Adrenal gland (tissue), 12 donors: ENCODE measurements around the gene LINC01488. TPM values are rescaled to one million over a fixed set of nuclear protein-coding genes. Genes with fewer than 3 reads are reported as not detected.

ENCODE experiments used
- DNase-seq, 7 donors: peaks; one replicate each; pipeline ENCODE4 v3.0.0-alpha.2; 2019 to 2020
- H3K27ac ChIP-seq, 5 donors: fragments of 200-600 bp; sonication (generic) in 4 of 5; 1 replicate in 3 of 5; 2 replicates in 2 of 5; pipeline versions ENCODE4 v1.5.1 to v1.8.0; 2016 to 2020; ENCODE audit warnings: mild to moderate bottlenecking in 1 of 5
- H3K27me3 ChIP-seq: fragments of 200-600 bp; 2 replicates; pipeline ENCODE4 v1.8.0; 2021
- H3K36me3 ChIP-seq, 2 donors: fragments of 200-600 bp; replicated peaks in 1 of 2; 1 replicate in 1 of 2; 2 replicates in 1 of 2; pipeline versions ENCODE4 v1.5.1 to v1.8.0; 2018 to 2022
- H3K4me1 ChIP-seq, 2 donors: fragments of 200-600 bp; replicated peaks in 1 of 2; 1 replicate in 1 of 2; 2 replicates in 1 of 2; pipeline versions ENCODE4 v1.5.1 to v1.8.0; 2018 to 2021
- H3K4me3 ChIP-seq, 4 donors: fragments of 200-600 bp; sonication (generic) in 3 of 4; one replicate each; pipeline ENCODE4 v1.5.1; 2016 to 2018
- H3K9me3 ChIP-seq, 3 donors: fragments of 200-600 bp; sonication (generic) in 1 of 3; replicated peaks in 1 of 3; 1 replicate in 2 of 3; 2 replicates in 1 of 3; pipeline versions ENCODE4 v1.5.1 to v1.8.0; 2016 to 2021
- POLR2A ChIP-seq, 2 donors: fragments of 450-650 bp; IDR thresholded peaks; one replicate each; pipeline ENCODE4 v1.6.1; 2017; ENCODE audit warnings: antibody characterized with exemption in 2 of 2, mild to moderate bottlenecking in 2 of 2, moderate library complexity in 1 of 2
- WGBS, 4 donors: extraction: QIAGEN DNeasy Blood & Tissue Kit in 2 of 4; methylation state at CpG; one replicate each; pipeline versions ENCODE4 v1.1.5 to v1.1.7; 2013 to 2017; 5-methylcytosine and 5-hydroxymethylcytosine counted together
- intact Hi-C, 2 donors: fragments of 100-400 bp; cut with DNase I; formaldehyde crosslinking; loops; one replicate each; pipeline versions ENCODE4 v1.14.1 to v1.15.0; 2022 to 2023
- polyA plus RNA-seq, 3 donors: library from polyadenylated mRNA; stranded (reverse); fragments of 200-250 nt in 2 of 3; fragments of 350-450 nt in 1 of 3; fragmentation: Illumina TruSeq in 1 of 3; extraction: RNeasy Lipid Tissue Mini Kit (QIAGEN cat#74804) in 1 of 3; gene quantifications; one replicate each; pipeline ENCODE4 v1.2.3, GENCODE V29; 2013 to 2014
- total RNA-seq, 9 donors: library from RNA; depleted of rRNA in 4 of 9; stranded (reverse); fragments of >200 nt in 4 of 9; fragments of 120-200 nt in 1 of 9; fragmentation: NEBNext Ultra II Directional in 1 of 9; extraction: Animal tissue kit (Norgen Biotek cat#: 25700) in 1 of 9; gene quantifications; one replicate each; pipeline versions ENCODE4 v1.1.0 to v1.2.4, GENCODE V29; 2013 to 2023
- TF ChIP-seq, protein P1 (sequence below), 6 experiments: fragments of 450-650 bp in 4 of 6; fragments of 200-600 bp in 2 of 6; sonication (generic) in 1 of 6; IDR thresholded peaks; 1 replicate in 5 of 6; 2 replicates in 1 of 6; pipeline versions ENCODE4 v1.5.1 to v1.8.0; 2016 to 2021; ENCODE audit warnings: antibody characterized with exemption in 6 of 6, mild to moderate bottlenecking in 2 of 6, moderate library complexity in 1 of 6
- donor health status: healthy with polysubstance abuse.
- donor health status: Bipolar disorder and iron deficiency.
- donor health status: DM: yes; HTN: yes; CAD: no.
- donor health status: DM: no; HTN: no; CAD: no.
- donor health status: DM: no; HTN: no; CAD: no.
- donor health status: DM: yes; HTN: yes; CAD: no.

Gene LINC01488
- total and polyA plus RNA-seq, 12 donors, result not detected

DNA sequence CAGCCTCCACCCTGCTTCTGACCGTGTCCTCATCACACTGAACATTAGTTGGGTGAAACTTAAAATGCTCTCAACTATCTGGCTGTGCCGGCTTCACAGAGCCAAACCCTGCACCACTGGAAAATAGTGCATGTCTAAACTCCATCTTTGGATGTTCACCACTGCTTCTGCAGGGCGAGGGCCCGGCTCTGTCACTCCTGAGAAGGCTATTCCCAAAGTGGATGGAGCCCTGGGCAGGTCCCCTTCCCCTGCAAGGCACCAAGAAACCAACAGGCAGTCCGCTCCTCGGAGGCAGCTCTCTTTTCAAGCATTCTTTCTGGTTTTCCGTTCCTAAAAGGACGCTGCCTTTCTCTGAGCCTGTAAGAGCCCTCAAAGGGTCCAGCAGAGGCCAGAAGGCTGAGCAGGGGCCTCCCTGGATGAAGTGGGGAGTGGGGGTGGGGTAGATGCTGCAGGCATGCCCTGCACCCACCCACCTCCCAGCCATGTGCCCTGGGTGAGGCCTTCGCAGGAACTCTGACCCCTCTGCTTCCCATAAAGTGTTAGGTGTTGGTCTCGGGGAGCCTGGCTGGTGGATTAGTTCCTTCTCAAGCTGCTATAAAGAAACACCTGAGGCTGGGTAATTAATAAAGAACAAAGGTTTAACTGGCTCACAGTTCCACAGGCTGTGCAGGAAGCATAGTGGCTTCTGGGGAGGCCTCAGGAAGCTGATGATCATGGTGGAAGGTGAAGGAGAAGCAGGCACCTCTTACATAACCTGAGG, 23.3 kb downstream of the LINC01488 start:
- intact Hi-C loops, result no loop called here
- no peaks in the 10 kb centered on the region for H3K9me3 ChIP-seq
- no peak for TF ChIP-seq POLR2A (IDR thresholded peaks at IDR 0.05)
- TF ChIP-seq, protein P1, sequence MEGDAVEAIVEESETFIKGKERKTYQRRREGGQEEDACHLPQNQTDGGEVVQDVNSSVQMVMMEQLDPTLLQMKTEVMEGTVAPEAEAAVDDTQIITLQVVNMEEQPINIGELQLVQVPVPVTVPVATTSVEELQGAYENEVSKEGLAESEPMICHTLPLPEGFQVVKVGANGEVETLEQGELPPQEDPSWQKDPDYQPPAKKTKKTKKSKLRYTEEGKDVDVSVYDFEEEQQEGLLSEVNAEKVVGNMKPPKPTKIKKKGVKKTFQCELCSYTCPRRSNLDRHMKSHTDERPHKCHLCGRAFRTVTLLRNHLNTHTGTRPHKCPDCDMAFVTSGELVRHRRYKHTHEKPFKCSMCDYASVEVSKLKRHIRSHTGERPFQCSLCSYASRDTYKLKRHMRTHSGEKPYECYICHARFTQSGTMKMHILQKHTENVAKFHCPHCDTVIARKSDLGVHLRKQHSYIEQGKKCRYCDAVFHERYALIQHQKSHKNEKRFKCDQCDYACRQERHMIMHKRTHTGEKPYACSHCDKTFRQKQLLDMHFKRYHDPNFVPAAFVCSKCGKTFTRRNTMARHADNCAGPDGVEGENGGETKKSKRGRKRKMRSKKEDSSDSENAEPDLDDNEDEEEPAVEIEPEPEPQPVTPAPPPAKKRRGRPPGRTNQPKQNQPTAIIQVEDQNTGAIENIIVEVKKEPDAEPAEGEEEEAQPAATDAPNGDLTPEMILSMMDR (IDR thresholded peaks at IDR 0.05), result no peak
- H3K27ac ChIP-seq, result no peak overlapping the region
- no peaks in the 10 kb centered on the region for H3K4me1 ChIP-seq
- WGBS, 4 donors, result 92 to 97% (median 93%) methylated on average over 10 of the region's 10 CpGs
- H3K36me3 ChIP-seq, result no peaks in the 10 kb centered on the region
- no peak for DNase-seq
- no peaks in the 10 kb centered on the region for H3K27me3 ChIP-seq
- H3K4me3 ChIP-seq, result no peak overlapping the region

DNA sequence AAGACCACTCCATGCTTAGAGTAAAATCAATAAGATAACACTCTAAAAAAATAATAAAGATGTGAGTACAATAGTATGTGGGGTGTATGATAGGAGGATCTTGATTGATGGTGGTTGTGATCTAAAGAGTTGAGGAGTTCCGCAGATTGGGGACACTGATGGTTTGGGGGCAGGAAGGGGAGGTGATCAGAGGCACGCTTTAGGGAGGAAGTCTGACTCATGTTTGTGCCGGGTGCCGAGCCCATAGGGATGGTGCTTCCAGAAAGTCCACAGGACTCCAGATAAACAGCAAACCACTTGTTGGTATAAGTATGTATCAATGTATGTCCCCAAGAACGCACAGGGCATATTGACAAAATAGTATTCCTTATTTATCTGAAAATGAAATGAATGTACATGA, 27.5 kb downstream of the LINC01488 start:
- H3K9me3 ChIP-seq, result no peaks in the 10 kb centered on the region
- no peaks in the 10 kb centered on the region for H3K4me1 ChIP-seq
- H3K27me3 ChIP-seq, result no peaks in the 10 kb centered on the region
- H3K27ac ChIP-seq, result no peak overlapping the region
- 64 to 79% (median 70%) methylated on average over 5 of the region's 5 CpGs for WGBS, 4 donors
- H3K36me3 ChIP-seq, result no peaks in the 10 kb centered on the region
- TF ChIP-seq POLR2A (IDR thresholded peaks at IDR 0.05), result no peak
- TF ChIP-seq, protein P1 (IDR thresholded peaks at IDR 0.05), result no peak
- no peak for DNase-seq
- no peak overlapping the region for H3K4me3 ChIP-seq
- intact Hi-C loops, result no loop called here

DNA sequence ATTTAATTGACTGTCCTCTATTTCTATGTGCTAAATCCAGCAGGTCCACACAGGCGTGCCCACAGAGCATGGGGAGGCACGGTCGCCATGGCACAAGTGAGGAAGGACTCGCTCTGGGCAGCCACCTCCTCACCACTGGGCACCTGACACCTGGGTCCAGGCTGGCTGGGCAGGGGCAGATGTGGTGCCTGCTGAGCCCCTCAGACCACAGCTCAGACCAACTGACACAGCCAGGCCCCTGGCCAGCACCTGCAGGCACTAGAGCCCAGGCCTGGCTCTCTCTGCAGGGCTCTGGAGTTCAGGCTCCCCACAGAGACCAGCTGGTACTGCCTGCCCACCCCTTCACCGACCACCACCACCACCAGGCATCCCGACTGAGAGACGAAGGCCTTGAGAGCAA, 27.9 kb downstream of the LINC01488 start:
- Histone ChIP-seq H3K4me1 (no peaks in the 10 kb centered on the region), H3K27ac (no peak overlapping the region), H3K4me3 (no peak overlapping the region), H3K27me3 (no peaks in the 10 kb centered on the region), H3K9me3 (no peaks in the 10 kb centered on the region), H3K36me3 (no peaks in the 10 kb centered on the region)
- intact Hi-C loops, result no loop called here
- WGBS, 4 donors, result 83 to 92% (median 90%) methylated on average over 6 to 7 of the region's 7 CpGs; no CpG with 5 or more reads in 1 of the 4 donors
- no peak for DNase-seq
- TF ChIP-seq, protein P1 (IDR thresholded peaks at IDR 0.05), result no peak
- no peak for TF ChIP-seq POLR2A (IDR thresholded peaks at IDR 0.05)

DNA sequence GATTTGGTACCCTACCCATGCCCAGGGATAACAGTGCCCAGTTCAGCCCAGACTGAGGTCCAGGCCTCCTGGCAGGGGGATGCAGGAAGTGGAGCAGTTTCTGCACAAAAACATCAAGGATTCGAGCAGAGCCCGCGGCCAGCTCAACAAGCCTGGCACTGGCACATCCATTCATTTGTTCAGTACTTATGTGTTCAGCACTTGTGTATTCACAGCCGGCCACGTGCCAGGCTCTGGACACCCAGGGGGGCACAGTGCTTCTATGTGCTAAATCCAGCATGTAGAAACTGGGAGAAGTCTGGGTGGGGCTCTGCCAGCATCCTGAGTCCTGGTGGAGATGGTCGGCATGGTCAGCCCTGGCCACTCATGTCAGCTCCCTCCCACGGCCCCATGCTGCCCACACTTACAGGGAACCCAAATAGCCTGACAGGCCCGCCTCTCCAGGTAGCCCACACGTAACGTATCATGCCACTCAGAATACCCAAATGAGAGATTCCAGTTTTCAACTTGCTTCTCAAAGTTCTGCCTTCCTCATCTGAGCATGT, 28.5 kb downstream of the LINC01488 start:
- TF ChIP-seq POLR2A (IDR thresholded peaks at IDR 0.05), result no peak
- TF ChIP-seq, protein P1 (IDR thresholded peaks at IDR 0.05), result no peak
- WGBS, 4 donors, result 87 to 95% (median 88%) methylated on average over 7 to 10 of the region's 10 CpGs
- Histone ChIP-seq H3K4me1 (no peaks in the 10 kb centered on the region), H3K36me3 (no peaks in the 10 kb centered on the region), H3K4me3 (no peak overlapping the region), H3K27ac (no peak overlapping the region), H3K9me3 (no peaks in the 10 kb centered on the region), H3K27me3 (no peaks in the 10 kb centered on the region)
- intact Hi-C loops, result no loop called here
- no peak for DNase-seq
